Ovary (tissue), 3 donors: ENCODE data around the gene CAPN15.

Experiments
- CTCF ChIP-seq, 3 donors: fragments of 450-650 bp in 2 of 3; fragments of 200-600 bp in 1 of 3; IDR thresholded peaks; one replicate each; pipeline versions ENCODE4 v1.5.1 to v1.8.0; 2016 to 2022; ENCODE audit warnings: antibody characterized with exemption in 3 of 3, mild to moderate bottlenecking in 1 of 3
- EP300 ChIP-seq: sonication (generic); formaldehyde crosslinking; IDR thresholded peaks from one replicate; pipeline ENCODE4 v1.6.1; 2017; ENCODE audit warnings: antibody characterized with exemption
- POLR2A ChIP-seq: fragments of 450-650 bp; IDR thresholded peaks from one replicate; pipeline ENCODE4 v1.6.1; 2017; ENCODE audit warnings: antibody characterized with exemption, mild to moderate bottlenecking, moderate library complexity
- donor health status: DM: no; HTN: no; CAD: no.

GRCh38 chr16:558298-559020, 30.9 kb downstream of the CAPN15 start:
- no peak for TF ChIP-seq POLR2A
- no peak for TF ChIP-seq CTCF (IDR thresholded peaks at IDR 0.05)
- no peak for TF ChIP-seq EP300
